ENCODE measurements around the gene CEBPE.
A peak's percentile ranks its signal among the peaks of the same experiment; 100 is the strongest.
"Not testable (repeated sequence)": the region's sequence is repeated elsewhere in the genome, so short reads cannot be mapped to it uniquely, and the experiment has no call there.

Gene CEBPE

GRCh38 chr14:23120541-23121251, 1.6 kb upstream of the CEBPE start:
- peak; percentile 10 to 68 for DNase-seq

GRCh38 chr14:23119363-23120327, 590 bp upstream of the CEBPE start:
- DNase-seq, result no peak

- no peak for DNase-seq
Measured at GRCh38 chr14:23117371-23118020, 1.6 kb downstream of the CEBPE start.

GRCh38 chr14:23115918-23116317, 3.1 kb downstream of the CEBPE start:
- DNase-seq, result no peak

GRCh38 chr14:23115039-23115731, 3.9 kb downstream of the CEBPE start:
- DNase-seq, result no peak

GRCh38 chr14:23114669-23115038, 4.4 kb downstream of the CEBPE start:
- DNase-seq, result no peak

GRCh38 chr14:23114120-23114458, 5.0 kb downstream of the CEBPE start:
- DNase-seq, result no peak

GRCh38 chr14:23113431-23114119, 5.5 kb downstream of the CEBPE start:
- no peak for DNase-seq

GRCh38 chr14:23112359-23113178, 6.5 kb downstream of the CEBPE start:
- no peak for DNase-seq

- no peak for DNase-seq
Measured at GRCh38 chr14:23110579-23111365, 8.3 kb downstream of the CEBPE start.

GRCh38 chr14:23109769-23110168, 9.3 kb downstream of the CEBPE start:
- DNase-seq, result no peak

GRCh38 chr14:23108169-23108568, 10.9 kb downstream of the CEBPE start:
- DNase-seq, result not testable (repeated sequence)

GRCh38 chr14:23107620-23108019, 11.4 kb downstream of the CEBPE start:
- DNase-seq, result not testable (repeated sequence)

GRCh38 chr14:23106747-23107045, 12.4 kb downstream of the CEBPE start:
- no peak for DNase-seq

GRCh38 chr14:23105348-23105824, 13.7 kb downstream of the CEBPE start:
- DNase-seq, result no peak

GRCh38 chr14:23104591-23105347, 14.3 kb downstream of the CEBPE start, which contains the start of gene CIROP:
CIROP (minus strand) TSS chr14:23104989; CDS start chr14:23104920, 69 bp downstream.
- no peak for DNase-seq

GRCh38 chr14:23104070-23104590, 14.9 kb downstream of the CEBPE start:
- DNase-seq, result no peak

- DNase-seq, result no peak
Measured at GRCh38 chr14:23103581-23103980, 15.5 kb downstream of the CEBPE start.

GRCh38 chr14:23102801-23103200, 16.3 kb downstream of the CEBPE start:
- no peak for DNase-seq
